ENCODE measurements around the gene SPG11.
"Not testable (repeated sequence)": the region's sequence is repeated elsewhere in the genome, so short reads cannot be mapped to it uniquely, and the experiment has no call there.

SPG11 gene, protein sequence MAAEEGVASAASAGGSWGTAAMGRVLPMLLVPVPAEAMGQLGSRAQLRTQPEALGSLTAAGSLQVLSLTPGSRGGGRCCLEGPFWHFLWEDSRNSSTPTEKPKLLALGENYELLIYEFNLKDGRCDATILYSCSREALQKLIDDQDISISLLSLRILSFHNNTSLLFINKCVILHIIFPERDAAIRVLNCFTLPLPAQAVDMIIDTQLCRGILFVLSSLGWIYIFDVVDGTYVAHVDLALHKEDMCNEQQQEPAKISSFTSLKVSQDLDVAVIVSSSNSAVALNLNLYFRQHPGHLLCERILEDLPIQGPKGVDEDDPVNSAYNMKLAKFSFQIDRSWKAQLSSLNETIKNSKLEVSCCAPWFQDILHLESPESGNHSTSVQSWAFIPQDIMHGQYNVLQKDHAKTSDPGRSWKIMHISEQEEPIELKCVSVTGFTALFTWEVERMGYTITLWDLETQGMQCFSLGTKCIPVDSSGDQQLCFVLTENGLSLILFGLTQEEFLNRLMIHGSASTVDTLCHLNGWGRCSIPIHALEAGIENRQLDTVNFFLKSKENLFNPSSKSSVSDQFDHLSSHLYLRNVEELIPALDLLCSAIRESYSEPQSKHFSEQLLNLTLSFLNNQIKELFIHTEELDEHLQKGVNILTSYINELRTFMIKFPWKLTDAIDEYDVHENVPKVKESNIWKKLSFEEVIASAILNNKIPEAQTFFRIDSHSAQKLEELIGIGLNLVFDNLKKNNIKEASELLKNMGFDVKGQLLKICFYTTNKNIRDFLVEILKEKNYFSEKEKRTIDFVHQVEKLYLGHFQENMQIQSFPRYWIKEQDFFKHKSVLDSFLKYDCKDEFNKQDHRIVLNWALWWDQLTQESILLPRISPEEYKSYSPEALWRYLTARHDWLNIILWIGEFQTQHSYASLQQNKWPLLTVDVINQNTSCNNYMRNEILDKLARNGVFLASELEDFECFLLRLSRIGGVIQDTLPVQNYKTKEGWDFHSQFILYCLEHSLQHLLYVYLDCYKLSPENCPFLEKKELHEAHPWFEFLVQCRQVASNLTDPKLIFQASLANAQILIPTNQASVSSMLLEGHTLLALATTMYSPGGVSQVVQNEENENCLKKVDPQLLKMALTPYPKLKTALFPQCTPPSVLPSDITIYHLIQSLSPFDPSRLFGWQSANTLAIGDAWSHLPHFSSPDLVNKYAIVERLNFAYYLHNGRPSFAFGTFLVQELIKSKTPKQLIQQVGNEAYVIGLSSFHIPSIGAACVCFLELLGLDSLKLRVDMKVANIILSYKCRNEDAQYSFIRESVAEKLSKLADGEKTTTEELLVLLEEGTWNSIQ (N-terminal part only)

DNA sequence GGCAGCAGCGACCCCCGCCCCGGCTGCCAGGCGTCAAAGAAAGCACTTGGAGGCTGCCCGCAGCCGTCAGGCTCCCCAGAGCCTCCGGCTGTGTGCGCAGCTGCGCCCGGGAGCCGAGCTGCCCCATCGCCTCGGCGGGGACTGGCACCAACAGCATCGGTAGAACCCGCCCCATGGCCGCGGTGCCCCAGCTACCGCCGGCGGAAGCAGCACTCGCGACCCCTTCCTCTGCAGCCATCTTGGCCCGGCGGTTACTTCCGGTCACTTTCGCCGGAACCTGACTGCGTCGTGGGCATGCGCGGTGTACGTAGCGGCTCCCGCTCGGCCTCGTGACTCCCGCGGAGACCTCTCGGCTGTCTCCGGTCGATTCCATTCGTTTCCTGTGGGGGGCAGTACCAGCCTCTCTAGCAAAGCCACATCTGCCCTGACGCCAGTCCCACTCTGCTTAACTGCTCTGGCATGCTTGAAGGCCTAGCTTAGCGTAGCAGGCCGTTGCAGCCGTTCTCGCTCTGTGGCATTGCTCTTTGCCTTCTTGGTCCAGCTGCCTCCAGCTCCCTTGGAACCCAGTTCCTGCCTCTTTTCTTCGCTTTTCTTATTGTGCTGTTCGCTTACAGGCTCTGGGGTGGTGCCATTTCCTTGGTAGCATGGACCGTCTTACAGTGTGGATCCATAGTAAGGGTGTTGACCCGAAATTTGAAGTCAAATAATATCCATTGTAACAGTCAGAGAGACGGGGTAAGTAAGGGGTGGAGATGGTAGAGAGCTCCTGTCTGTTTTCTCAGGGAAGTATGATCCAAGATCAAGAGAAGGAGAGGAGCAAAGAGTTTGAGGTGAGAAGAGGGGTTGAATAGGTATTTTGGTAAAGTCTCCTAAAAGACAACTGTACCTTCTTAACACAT is at the start of gene SPG11:
TSS of gene SPG11 (minus strand) at position 253 of the 899 bp plus-strand sequence. CDS start at position 238, 15 bp downstream.
- DNase-seq (ENCODE audit: low read depth) = peak; percentile 94

DNA sequence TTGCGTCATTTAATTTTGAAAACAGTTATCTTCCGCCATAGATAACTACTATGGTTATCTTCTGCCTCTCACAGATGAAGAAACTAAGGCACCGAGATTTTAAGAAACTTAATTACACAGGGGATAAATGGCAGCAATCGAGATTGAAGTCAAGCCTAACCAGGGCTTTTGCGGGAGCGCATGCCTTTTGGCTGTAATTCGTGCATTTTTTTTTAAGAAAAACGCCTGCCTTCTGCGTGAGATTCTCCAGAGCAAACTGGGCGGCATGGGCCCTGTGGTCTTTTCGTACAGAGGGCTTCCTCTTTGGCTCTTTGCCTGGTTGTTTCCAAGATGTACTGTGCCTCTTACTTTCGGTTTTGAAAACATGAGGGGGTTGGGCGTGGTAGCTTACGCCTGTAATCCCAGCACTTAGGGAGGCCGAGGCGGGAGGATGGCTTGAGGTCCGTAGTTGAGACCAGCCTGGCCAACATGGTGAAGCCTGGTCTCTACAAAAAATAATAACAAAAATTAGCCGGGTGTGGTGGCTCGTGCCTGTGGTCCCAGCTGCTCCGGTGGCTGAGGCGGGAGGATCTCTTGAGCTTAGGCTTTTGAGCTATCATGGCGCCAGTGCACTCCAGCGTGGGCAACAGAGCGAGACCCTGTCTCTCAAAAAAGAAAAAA is 49.0 kb upstream of the SPG11 start:
- DNase-seq (ENCODE audit: low read depth) = peak; percentile 38

- peak; percentile 42 for DNase-seq (ENCODE audit: low read depth)
These were observed 48.4 kb upstream of the SPG11 start for GRCh38 chr15:44711743-44712345.

GRCh38 chr15:44711096-44711742 is 47.8 kb upstream of the SPG11 start, which contains the start of the genes B2M and PATL2:
Gene B2M, plus strand, starts transcription at chr15:44711517. Its CDS starts 30 bp downstream, at chr15:44711547.
Gene PATL2, minus strand, starts transcription at chr15:44711323. Its CDS starts 34,833 bp downstream, at chr15:44676490.
- peak; percentile 83 for DNase-seq (ENCODE audit: low read depth)

DNA sequence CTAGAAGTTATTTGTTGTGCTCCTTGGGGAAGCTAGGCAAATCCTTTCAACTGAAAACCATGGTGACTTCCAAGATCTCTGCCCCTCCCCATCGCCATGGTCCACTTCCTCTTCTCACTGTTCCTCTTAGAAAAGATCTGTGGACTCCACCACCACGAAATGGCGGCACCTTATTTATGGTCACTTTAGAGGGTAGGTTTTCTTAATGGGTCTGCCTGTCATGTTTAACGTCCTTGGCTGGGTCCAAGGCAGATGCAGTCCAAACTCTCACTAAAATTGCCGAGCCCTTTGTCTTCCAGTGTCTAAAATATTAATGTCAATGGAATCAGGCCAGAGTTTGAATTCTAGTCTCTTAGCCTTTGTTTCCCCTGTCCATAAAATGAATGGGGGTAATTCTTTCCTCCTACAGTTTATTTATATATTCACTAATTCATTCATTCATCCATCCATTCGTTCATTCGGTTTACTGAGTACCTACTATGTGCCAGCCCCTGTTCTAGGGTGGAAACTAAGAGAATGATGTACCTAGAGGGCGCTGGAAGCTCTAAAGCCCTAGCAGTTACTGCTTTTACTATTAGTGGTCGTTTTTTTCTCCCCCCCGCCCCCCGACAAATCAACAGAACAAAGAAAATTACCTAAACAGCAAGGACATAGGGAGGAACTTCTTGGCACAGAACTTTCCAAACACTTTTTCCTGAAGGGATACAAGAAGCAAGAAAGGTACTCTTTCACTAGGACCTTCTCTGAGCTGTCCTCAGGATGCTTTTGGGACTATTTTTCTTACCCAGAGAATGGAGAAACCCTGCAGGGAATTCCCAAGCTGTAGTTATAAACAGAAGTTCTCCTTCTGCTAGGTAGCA is 47.0 kb upstream of the SPG11 start:
- DNase-seq (ENCODE audit: low read depth) = no peak

DNA sequence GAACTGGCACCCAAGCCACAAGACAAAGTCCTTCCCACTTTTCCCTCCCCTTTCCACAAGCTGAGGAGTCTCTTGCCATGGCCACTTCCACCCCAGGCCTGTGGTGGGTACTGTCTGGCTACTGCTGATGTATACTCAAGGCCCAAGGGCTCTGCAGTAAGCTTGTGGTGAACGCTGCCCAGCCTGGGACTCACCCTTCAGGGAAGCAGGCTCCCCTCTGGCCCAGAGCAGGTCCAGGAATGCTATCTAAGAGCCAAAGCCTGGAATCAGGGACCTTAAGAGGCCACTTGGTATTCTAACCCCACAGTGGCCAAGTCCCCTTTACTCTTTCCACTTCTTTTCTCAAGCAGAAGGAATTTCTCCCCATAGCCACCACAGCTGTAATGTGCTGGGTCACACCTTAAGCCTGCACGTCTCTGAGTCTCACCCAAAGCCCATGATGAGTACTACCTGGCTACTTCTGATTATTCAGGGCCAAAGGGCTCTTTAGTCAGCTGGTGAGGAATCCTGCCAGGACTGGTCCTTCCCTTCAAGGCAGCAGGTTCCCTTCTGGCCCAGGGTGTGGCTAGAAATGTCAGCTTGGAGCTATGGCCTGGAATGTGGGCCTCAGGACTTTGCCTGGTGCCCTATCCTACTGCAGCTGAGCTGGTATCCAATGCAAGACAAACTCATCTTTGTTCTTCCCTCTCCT is 43.6 kb upstream of the SPG11 start:
- DNase-seq (ENCODE audit: low read depth) = no peak

DNA sequence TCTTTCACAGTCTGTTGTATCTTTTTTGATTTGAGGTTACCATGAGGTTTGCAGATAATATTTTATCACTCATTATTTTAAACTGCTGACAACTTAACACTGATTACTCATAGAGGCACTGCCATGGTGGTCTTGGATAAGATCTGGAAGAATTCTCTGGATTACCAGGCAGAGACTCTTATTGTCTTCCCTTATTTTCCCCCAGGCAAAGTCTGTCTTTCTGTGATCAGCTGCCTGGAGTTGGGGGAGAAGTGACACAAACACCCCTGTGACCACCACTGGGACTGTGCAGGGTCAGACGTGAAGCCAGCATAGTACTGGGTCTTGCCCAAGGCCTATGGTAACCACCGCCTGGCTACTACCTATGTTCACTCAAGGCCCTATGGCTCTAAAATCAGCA is 42.9 kb upstream of the SPG11 start:
- no peak for DNase-seq (ENCODE audit: low read depth)

DNA sequence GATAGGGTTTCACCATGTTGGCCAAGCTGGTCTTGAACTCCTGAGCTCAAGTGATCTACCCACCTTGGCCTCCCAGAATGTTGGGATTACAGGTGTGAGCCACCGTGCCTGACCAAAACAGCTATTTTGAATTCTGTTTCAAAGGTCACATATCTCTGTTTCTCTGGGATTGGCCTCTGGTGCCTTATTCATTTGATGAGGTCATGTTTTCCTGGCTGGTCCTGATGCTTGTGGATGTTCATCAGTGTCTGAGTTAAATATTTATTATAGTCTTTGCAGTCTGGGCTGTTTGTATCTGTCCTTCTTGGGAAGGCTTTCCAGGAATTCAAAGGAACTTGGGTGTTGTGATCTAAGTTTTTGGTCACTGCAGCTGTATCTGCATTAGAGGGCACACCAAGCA is 42.5 kb upstream of the SPG11 start:
- DNase-seq (ENCODE audit: low read depth) = no peak

- DNase-seq (ENCODE audit: low read depth) = not testable (repeated sequence)
These were observed 37.2 kb upstream of the SPG11 start for GRCh38 chr15:44700676-44701075.

GRCh38 chr15:44698641-44699040 is 35.2 kb upstream of the SPG11 start:
- DNase-seq (ENCODE audit: low read depth) = no peak

DNA sequence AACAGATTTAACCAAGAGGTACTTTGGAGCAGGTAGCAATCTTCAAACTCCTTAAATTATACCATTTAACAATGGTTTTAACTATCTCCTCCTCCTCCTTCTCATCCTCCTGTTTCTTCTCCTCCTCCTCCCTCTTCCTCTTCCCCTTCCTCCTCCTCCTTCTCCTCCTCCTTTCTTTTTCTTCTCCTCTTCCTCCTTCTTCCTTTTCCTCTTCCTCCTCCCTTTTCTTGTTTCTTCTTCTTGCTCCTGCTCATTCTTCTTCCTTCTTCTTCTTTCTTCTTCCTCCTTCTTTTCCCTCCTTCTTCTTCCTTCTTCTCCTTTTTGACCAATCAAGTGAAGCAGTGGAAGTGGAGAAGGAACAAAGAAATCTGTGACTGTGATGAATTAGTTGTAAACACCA is 33.6 kb upstream of the SPG11 start:
- no peak for DNase-seq (ENCODE audit: low read depth)

DNA sequence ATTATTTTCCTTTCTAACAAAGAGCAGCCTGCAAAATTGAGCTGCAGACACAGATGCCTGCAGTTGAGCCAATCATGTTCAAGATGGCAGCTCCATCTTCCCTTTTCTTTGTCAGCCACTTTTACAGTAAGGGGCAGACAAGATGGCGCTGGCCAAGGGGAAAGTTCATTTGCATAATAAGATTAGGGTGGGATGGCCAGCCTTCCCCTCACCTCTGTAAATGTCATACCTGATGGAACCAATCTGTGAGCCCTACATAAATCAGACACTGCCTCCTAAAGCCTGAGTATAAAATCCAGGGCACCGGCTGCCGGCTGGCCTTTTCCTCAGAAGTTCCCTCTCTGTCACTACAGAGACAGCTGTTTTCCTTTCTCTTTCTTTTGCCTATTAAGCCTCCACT is 31.8 kb upstream of the SPG11 start:
- DNase-seq (ENCODE audit: low read depth) = no peak

- DNase-seq (ENCODE audit: low read depth) = no peak
These were observed 31.0 kb upstream of the SPG11 start for GRCh38 chr15:44694416-44694815.

GRCh38 chr15:44692659-44693058 is 29.2 kb upstream of the SPG11 start:
- DNase-seq (ENCODE audit: low read depth) = no peak

DNA sequence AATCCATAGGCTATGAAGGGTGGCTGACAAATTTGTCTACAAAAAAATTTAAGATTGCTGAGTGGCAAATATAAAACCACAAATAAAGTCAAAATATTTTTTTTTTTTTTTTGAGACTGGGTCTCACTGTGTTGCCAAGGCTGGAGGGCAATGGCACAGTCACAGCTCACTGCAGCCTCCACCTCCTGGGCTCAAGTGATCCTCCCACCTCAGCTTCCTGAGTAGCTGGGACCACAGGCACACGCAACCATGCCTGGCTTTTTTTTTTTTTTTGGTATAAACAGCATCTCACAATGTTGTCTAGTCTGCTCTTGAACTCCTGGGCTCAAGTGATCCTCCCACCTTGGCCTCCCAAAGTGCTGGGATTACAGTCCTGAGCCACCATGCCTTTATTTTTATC is 26.8 kb upstream of the SPG11 start:
- not testable (repeated sequence) for DNase-seq (ENCODE audit: low read depth)

- DNase-seq (ENCODE audit: low read depth) = not testable (repeated sequence)
These were observed 25.9 kb upstream of the SPG11 start for GRCh38 chr15:44689318-44689717.

GRCh38 chr15:44682809-44683682 is 19.6 kb upstream of the SPG11 start:
- DNase-seq (ENCODE audit: low read depth) = peak; percentile 59
